HL-60 (cell line): ENCODE data around the gene PITPNC1.

Experiments used
- SPI1 ChIP-seq: IDR thresholded peaks from 2 replicates; pipeline ENCODE4 v1.6.1; 2012; ENCODE audit warnings: low read depth, mild to moderate bottlenecking, borderline replicate concordance
- TF ChIP-seq, protein P1 (sequence below): IDR thresholded peaks from one replicate; pipeline ENCODE4 v1.5.1; 2011; ENCODE audit warnings: low read length, control low read depth, inconsistent platforms; ENCODE audit not compliant: insufficient read depth

DNA sequence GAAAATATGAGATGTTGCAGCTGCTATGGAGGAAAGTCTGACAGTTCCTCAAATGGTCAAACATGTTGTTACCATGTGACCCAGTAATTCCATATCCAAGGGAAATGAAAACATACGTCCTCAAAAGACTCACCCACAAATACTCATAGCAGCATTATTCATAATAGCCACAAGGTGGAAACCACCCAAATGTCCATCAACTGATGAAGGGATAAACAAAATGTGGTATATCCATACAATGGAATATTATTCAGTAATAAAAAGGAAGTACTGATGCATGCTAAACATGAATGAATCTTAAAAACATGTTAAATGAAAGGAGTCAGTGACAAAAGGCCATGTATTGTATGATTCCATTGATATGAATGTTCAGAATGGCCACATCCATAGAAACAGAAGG is 140.2 kb downstream of the PITPNC1 start:
- TF ChIP-seq, protein P1, sequence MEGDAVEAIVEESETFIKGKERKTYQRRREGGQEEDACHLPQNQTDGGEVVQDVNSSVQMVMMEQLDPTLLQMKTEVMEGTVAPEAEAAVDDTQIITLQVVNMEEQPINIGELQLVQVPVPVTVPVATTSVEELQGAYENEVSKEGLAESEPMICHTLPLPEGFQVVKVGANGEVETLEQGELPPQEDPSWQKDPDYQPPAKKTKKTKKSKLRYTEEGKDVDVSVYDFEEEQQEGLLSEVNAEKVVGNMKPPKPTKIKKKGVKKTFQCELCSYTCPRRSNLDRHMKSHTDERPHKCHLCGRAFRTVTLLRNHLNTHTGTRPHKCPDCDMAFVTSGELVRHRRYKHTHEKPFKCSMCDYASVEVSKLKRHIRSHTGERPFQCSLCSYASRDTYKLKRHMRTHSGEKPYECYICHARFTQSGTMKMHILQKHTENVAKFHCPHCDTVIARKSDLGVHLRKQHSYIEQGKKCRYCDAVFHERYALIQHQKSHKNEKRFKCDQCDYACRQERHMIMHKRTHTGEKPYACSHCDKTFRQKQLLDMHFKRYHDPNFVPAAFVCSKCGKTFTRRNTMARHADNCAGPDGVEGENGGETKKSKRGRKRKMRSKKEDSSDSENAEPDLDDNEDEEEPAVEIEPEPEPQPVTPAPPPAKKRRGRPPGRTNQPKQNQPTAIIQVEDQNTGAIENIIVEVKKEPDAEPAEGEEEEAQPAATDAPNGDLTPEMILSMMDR = no peak
- no peak for TF ChIP-seq SPI1
